Skeletal muscle satellite cell (primary cell): Measurements from ENCODE around the gene TANGO2.

Source experiments
- H3K27me3 ChIP-seq: 2 replicates; pipeline ENCODE4 v1.7.0; 2013; ENCODE audit warnings: low read length; ENCODE audit not compliant: control insufficient read depth, insufficient read depth
- H3K36me3 ChIP-seq: 2 replicates; pipeline ENCODE4 v1.7.0; 2013; ENCODE audit warnings: mild to moderate bottlenecking, control low read depth, low read length; ENCODE audit not compliant: insufficient read depth
- H3K4me1 ChIP-seq: 2 replicates; pipeline ENCODE4 v1.7.0; 2013; ENCODE audit warnings: low read length; ENCODE audit not compliant: control insufficient read depth, insufficient read depth
- H3K4me2 ChIP-seq: 2 replicates; pipeline ENCODE4 v1.7.0; 2013; ENCODE audit warnings: mild to moderate bottlenecking, low read length
- H3K4me3 ChIP-seq: 2 replicates; pipeline ENCODE4 v1.7.0; 2013; ENCODE audit warnings: low read length
- H3K9ac ChIP-seq: 2 replicates; pipeline ENCODE4 v1.7.0; 2013; ENCODE audit warnings: mild to moderate bottlenecking, low read depth, low read length, moderate library complexity
- H3K9me3 ChIP-seq: replicated peaks from 2 replicates; pipeline ENCODE4 v1.7.0; 2013; ENCODE audit warnings: mild to moderate bottlenecking, control low read depth, low read length

Gene TANGO2

GRCh38 chr22:20026204-20026908, 5.4 kb downstream of the TANGO2 start:
- Histone ChIP-seq H3K4me3 (no peak overlapping the region), H3K27me3 (no peaks in the 10 kb centered on the region), H3K9me3 (no peaks in the 10 kb centered on the region), H3K36me3 (peaks cover 3% of the 10 kb centered on the region), H3K4me1 (peaks cover 12% of the 10 kb centered on the region), H3K9ac (no peak overlapping the region), H3K4me2 (no peak overlapping the region)

DNA sequence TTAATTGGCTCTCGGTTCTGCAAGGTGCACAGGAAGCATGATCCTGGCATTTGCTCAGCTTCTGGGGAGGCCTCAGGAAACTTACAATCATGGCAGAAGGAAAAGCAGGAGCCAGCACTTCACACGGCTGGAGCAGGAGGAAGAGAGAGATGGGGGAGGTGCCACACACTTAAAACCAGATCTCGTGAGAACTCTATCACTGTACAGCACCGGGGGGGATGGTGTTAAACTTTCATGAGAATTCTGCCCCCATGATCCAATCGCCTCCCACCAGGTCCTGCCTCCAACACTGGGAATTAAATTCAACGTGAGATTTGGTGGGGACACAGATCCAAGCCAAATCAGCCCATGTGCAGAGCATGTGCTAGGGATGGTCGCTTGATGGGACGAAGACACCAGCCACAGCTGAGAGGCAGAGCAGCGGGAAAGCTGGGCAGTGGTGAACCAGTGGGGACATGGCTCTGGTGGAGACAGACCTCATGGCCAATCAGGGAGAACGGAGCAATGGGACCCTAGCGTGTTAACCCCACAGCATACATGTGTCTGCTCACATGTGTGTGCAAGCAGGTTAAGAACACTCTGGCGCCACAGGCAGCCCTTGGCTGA, 6.2 kb downstream of the TANGO2 start:
- Histone ChIP-seq H3K9ac (no peak overlapping the region), H3K4me2 (no peak overlapping the region), H3K9me3 (no peaks in the 10 kb centered on the region), H3K36me3 (peaks cover 10% of the 10 kb centered on the region), H3K4me3 (no peak overlapping the region), H3K27me3 (no peaks in the 10 kb centered on the region), H3K4me1 (peaks cover 6% of the 10 kb centered on the region)

DNA sequence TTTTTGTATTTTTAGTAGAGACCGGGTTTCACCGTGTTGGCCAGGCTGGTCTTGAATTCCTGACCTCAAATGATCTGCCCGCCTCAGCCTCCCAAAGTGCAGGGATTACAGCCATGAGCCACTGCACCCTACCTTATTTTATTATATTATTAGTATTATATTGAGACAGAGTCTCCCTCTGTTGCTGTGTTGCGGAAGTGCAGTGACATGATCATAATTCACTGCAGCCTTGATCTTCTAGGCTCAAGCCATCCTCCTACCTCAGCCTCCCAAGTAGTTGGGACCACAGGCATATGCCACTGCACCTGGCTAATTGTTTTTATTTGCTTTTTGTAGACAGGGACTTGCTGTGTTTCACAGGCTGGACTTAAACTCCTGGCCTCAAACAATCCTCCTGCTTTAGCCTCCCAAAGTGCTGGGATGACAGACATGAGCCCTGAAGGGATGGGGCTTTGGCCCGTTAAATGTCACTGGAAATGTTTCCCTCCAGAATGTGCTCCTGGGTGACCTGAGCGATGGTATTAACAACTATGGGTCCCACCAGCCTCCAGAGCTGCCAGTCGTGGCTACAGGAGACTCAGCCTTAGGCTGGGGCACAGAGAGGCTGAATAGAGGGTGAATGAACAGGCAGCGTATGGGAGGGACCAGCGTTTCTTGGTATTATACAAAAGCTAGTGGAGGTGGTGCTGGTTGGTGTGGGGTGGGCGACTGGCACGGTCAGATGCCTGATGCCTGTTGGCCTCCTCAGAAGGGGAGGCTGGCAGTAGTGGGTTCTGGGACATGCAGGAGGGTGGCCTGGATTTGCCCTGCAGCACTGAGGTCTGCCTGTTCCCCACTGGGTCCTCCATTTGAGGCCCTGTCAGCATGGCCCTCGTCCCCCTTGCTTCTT, 7.3 kb downstream of the TANGO2 start:
- no peak overlapping the region for H3K4me2 ChIP-seq
- H3K27me3 ChIP-seq: no peaks in the 10 kb centered on the region
- no peaks in the 10 kb centered on the region for H3K4me1 ChIP-seq
- H3K9me3 ChIP-seq: no peaks in the 10 kb centered on the region
- no peak overlapping the region for H3K4me3 ChIP-seq
- no peak overlapping the region for H3K9ac ChIP-seq
- peaks cover 16% of the 10 kb centered on the region for H3K36me3 ChIP-seq

DNA sequence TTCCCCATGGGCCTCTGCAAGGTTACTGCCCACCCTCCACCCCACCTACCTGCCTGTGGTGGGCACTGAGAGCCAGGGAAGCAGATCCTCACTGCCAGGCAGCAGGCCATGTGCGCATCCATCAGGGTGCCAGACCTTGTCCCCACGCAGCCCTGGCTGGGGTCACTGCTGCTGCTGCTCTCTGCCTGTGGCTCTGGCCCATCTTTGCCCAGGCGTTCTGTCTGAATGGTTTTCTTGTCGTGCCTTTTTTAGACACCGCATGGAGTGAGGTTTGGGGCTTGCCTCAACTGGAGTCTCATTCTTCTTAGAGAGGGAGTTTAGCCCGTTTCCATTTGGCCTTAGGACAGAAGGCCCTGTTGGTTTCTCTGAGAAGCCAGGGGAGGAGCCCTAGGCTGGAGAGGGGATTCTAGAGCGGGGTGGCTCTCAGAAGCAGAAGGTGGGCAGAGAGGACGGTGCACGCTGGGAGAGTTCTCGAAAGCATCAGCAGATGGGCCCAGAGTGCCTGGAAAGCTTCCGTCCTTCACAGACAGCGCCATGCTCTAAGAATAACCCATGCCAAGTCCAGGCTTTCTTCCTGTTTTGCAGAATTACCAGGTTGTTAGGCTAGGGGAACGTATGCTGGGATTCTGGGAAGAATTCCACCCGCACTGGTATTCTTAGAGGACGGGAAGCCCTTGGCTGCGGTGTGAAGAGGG, 8.1 kb downstream of the TANGO2 start:
- no peaks in the 10 kb centered on the region for H3K9me3 ChIP-seq
- no peaks in the 10 kb centered on the region for H3K27me3 ChIP-seq
- H3K36me3 ChIP-seq: peaks cover 16% of the 10 kb centered on the region
- H3K4me3 ChIP-seq: no peak overlapping the region
- H3K9ac ChIP-seq: no peak overlapping the region
- H3K4me2 ChIP-seq: no peak overlapping the region
- no peaks in the 10 kb centered on the region for H3K4me1 ChIP-seq

- H3K9ac ChIP-seq: no peak overlapping the region
- H3K4me3 ChIP-seq: no peak overlapping the region
- H3K36me3 ChIP-seq: peaks cover 16% of the 10 kb centered on the region
- no peak overlapping the region for H3K4me2 ChIP-seq
- H3K27me3 ChIP-seq: no peaks in the 10 kb centered on the region
- no peaks in the 10 kb centered on the region for H3K4me1 ChIP-seq
- no peaks in the 10 kb centered on the region for H3K9me3 ChIP-seq
Measured at GRCh38 chr22:20029550-20030225, 8.8 kb downstream of the TANGO2 start.

GRCh38 chr22:20031732-20032406, 11.0 kb downstream of the TANGO2 start:
- no peak overlapping the region for H3K4me3 ChIP-seq
- no peaks in the 10 kb centered on the region for H3K27me3 ChIP-seq
- no peak overlapping the region for H3K4me2 ChIP-seq
- H3K36me3 ChIP-seq: peaks cover 16% of the 10 kb centered on the region
- no peaks in the 10 kb centered on the region for H3K4me1 ChIP-seq
- no peak overlapping the region for H3K9ac ChIP-seq
- no peaks in the 10 kb centered on the region for H3K9me3 ChIP-seq

DNA sequence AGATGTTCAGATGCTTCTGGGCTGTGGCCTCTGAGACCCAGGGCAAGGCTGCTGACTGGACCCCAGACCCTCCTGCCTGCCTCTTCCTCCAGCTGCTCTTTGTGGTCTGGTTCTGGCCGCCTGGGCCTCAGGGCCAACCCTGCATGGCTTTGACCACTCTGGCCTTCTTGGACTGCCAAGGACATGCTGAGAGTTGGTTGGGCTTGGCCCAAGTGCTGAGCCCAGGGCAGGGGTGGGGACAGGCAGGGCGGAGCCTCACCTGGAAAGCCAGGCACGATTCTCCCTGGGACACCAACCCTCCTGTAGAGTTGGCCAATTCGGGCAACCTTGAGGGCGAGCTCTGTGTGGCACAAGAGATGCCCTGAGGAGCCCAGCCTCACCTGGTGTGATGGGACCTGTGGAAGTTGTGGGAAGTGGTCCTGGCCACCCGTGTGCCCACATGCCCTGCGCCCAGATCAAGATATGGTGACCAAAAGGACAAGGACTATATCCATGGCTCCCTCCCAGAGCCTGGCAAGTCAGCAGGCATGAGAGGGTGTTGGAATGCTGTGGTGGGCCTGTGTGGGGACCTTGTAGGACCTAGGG, 11.6 kb downstream of the TANGO2 start:
- peaks cover 17% of the 10 kb centered on the region for H3K36me3 ChIP-seq
- H3K4me1 ChIP-seq: no peaks in the 10 kb centered on the region

DNA sequence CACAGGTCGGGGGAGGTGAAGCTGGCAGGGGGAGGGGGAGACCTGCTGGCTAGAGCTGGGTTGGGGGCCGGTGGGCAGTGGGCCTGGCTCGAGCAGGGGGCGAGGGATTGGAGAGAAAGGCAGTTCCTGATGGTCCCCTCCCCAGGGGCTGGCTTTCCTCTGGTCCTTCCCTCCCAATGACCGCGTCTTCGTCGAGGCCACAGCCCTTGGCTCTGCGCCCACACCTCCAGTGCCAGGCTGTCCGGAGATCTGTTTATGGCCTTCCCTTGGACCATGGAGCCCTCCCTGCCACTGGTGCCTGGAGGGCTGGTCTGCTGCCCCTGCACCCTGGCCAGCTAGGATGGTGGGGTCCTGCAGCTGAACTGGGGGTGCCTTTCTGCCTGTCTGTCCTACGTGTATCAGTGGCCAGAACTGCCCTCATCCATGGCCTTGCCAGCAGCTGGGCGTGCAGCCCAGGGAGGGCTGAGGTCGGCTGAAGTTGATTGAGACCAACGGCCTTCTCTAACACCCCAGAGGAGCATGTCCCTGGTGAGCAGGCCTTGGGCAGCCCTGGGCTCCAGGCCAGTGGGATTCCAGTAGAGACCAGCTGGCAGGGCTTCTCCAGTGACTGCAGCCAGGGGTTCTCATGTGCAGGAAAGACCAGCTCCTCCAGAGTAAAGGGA, 12.3 kb downstream of the TANGO2 start:
- no peak overlapping the region for H3K4me3 ChIP-seq
- no peaks in the 10 kb centered on the region for H3K4me1 ChIP-seq
- H3K4me2 ChIP-seq: no peak overlapping the region

More for the DNA sequence above, 11.6 kb downstream of the TANGO2 start:
- Histone ChIP-seq H3K9me3 (no peaks in the 10 kb centered on the region), H3K4me3 (no peak overlapping the region), H3K9ac (no peak overlapping the region), H3K27me3 (no peaks in the 10 kb centered on the region), H3K4me2 (no peak overlapping the region)

DNA sequence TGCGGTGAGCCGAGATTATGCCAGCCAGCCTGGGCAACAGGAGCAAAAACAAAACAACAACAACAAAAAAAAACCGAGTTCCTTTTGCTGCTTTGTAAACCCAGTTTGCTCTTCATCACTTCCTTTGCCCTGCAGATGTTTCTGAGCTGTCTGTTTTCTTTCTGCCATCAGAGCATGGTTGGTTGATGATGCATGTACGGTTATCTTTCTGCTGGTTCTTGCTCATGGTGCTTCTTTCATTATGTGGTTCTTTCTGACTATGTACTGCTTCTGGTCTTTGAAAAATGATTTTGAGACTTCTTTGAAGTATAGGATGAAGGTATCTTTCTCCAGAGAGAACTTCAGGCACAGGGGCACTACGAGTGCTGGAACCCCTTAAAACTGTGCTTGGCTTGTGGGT, 13.2 kb downstream of the TANGO2 start:
- Histone ChIP-seq H3K4me2 (no peak overlapping the region), H3K4me3 (no peak overlapping the region), H3K4me1 (no peaks in the 10 kb centered on the region), H3K9ac (no peak overlapping the region), H3K27me3 (no peaks in the 10 kb centered on the region), H3K36me3 (peaks cover 25% of the 10 kb centered on the region), H3K9me3 (no peaks in the 10 kb centered on the region)

More for the DNA sequence above, 12.3 kb downstream of the TANGO2 start:
- Histone ChIP-seq H3K27me3 (no peaks in the 10 kb centered on the region), H3K9ac (no peak overlapping the region), H3K9me3 (no peaks in the 10 kb centered on the region), H3K36me3 (peaks cover 20% of the 10 kb centered on the region)
